ENCODE data around the gene TBC1D21.

DNA sequence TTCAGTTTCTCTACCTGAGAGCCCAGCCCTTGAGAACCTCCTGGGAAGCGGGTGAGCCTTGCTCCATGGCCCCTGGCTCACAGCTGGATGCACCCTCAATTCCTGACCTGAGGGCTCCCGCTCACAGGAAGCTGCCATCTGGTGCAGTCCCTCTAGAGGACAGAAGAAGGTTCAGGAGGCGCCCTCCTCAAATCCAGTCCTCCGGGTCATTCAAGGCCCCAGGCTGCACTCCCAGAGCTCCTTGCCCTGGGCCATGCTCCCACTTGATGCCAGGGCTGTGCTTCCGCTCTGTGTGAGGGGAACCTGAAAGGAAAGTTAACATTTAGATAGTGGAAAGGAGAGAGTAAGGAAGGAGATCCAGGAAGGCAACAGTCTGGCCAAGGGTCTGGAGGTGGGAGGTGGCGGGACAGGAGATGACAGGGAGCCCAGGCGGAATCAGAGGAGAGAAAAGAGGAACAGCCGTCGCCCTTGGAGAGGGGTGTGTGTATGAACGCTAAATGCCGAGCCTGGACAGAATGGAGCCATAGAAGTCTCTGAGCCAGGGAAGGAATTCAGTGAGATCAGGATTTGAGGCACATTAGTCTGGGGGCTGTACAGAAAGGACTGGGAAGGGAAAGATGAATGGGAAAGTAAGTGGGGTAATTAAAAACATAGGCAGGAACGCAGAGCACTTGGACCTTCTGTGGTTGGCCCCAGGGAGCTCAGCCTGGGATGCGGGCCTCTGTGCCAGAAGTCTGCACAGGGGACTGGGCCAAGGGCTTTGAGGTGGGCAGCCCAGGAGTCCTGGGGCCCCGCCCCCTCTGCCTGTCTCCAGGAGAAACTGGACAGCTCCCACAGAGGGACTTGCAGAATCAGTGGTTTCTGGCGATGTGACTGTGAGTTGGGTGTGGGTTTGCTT lies 26.1 kb downstream of the TBC1D21 start:
- TF ChIP-seq, protein P1, sequence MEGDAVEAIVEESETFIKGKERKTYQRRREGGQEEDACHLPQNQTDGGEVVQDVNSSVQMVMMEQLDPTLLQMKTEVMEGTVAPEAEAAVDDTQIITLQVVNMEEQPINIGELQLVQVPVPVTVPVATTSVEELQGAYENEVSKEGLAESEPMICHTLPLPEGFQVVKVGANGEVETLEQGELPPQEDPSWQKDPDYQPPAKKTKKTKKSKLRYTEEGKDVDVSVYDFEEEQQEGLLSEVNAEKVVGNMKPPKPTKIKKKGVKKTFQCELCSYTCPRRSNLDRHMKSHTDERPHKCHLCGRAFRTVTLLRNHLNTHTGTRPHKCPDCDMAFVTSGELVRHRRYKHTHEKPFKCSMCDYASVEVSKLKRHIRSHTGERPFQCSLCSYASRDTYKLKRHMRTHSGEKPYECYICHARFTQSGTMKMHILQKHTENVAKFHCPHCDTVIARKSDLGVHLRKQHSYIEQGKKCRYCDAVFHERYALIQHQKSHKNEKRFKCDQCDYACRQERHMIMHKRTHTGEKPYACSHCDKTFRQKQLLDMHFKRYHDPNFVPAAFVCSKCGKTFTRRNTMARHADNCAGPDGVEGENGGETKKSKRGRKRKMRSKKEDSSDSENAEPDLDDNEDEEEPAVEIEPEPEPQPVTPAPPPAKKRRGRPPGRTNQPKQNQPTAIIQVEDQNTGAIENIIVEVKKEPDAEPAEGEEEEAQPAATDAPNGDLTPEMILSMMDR (conservative IDR thresholded peaks at IDR 0.05; ENCODE audit: low read depth, low read length), result no peak
- TF ChIP-seq FOS (IDR thresholded peaks at IDR 0.05; ENCODE audit: low read depth, low read length) (no peak), POLR2A (IDR thresholded peaks at IDR 0.05; ENCODE audit: low read depth, low read length) (no peak), NFE2L2 (IDR thresholded peaks at IDR 0.05; ENCODE audit: low read depth, low read length) (no peak), BHLHE40 (IDR thresholded peaks at IDR 0.05; ENCODE audit: low read depth, low read length) (no peak), SMC3 (IDR thresholded peaks at IDR 0.05; ENCODE audit: low read depth, low read length) (no peak), USF2 (IDR thresholded peaks at IDR 0.05; ENCODE audit: low read depth, low read length) (no peak), CEBPB (IDR thresholded peaks at IDR 0.05; ENCODE audit: low read depth, low read length) (no peak), MAFK (IDR thresholded peaks at IDR 0.05; ENCODE audit: low read depth, low read length) (no peak), RAD21 (IDR thresholded peaks at IDR 0.05; ENCODE audit: low read length) (no peak), MAZ (IDR thresholded peaks at IDR 0.05; ENCODE audit: borderline replicate concordance, low read depth, low read length) (no peak), CHD1 (IDR thresholded peaks at IDR 0.05; ENCODE audit: low read depth, low read length) (no peak), MXI1 (IDR thresholded peaks at IDR 0.05; ENCODE audit: borderline replicate concordance, low read depth, low read length) (no peak), RFX5 (IDR thresholded peaks at IDR 0.05; ENCODE audit: low read depth, low read length) (no peak)

Data from IMR-90 (cell line).